Stomach (tissue), 4 donors: ENCODE data around the gene PRKN.

Source experiments
- CTCF ChIP-seq, 7 experiments: fragments of 450-650 bp in 4 of 7; fragments of 200-600 bp in 3 of 7; sonication (generic) in 3 of 7; IDR thresholded peaks; one replicate each; pipeline ENCODE4 v1.5.1; 2016 to 2019; ENCODE audit warnings: antibody characterized with exemption in 7 of 7, control low read depth in 2 of 7, mild to moderate bottlenecking in 1 of 7
- EP300 ChIP-seq: sonication (generic); formaldehyde crosslinking; IDR thresholded peaks from one replicate; pipeline ENCODE4 v1.6.1; 2017; ENCODE audit warnings: antibody characterized with exemption
- POLR2A ChIP-seq, 4 donors: fragments of 450-650 bp; IDR thresholded peaks; one replicate each; pipeline ENCODE4 v1.6.1; 2016; ENCODE audit warnings: antibody characterized with exemption in 4 of 4, control low read depth in 2 of 4, mild to moderate bottlenecking in 1 of 4, moderate library complexity in 1 of 4
- POLR2AphosphoS5 ChIP-seq, 3 donors: sonication (generic); formaldehyde crosslinking; IDR thresholded peaks; one replicate each; pipeline ENCODE4 v1.6.1; 2016; ENCODE audit warnings: antibody characterized with exemption in 3 of 3

- TF ChIP-seq CTCF (IDR thresholded peaks at IDR 0.05): no peak
- TF ChIP-seq POLR2A (IDR thresholded peaks at IDR 0.05): no peak
- TF ChIP-seq EP300: no peak
- no peak for TF ChIP-seq POLR2AphosphoS5 (IDR thresholded peaks at IDR 0.05)
These were observed 1179.9 kb downstream of the PRKN start for GRCh38 chr6:161547617-161548016.
